ENCODE results near the gene LIFR.

DNA sequence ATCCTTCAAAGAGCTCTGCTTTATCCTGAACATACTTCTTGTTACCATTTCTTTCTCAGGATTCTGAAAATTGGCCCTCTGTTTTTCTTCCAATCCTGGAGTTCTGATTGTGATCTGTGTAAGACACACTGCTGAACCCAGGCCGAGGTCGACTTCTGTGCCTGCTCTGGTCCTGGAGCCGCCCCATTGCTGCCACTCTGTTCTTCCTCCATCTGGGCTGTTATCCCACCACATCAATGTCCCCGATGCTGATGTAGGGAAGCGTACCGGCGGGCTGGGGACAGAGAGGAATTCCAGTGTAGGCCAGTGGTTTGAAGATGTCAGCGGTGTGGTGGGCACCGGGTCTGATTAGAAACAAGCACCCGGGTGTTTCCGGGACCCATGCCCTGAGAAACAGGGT is 102.5 kb downstream of the LIFR start:
- no peak for TF ChIP-seq CTCF (IDR thresholded peaks at IDR 0.05; ENCODE audit: extremely low read depth in 1 of 2, insufficient read depth in 1 of 2, low read depth in 1 of 2, low read length in 2 of 2)
- TF ChIP-seq POLR2AphosphoS5 (IDR thresholded peaks at IDR 0.05; ENCODE audit: insufficient read depth, low read depth, low read length): no peak
- TF ChIP-seq POLR2A (IDR thresholded peaks at IDR 0.05; ENCODE audit: low read depth, low read length): no peak
